Smooth muscle cell (in vitro differentiated cells): Measurements from ENCODE around the gene CUL2. TPM values are rescaled to one million over a fixed set of nuclear protein-coding genes. Genes with fewer than 3 reads are reported as not detected.

ENCODE experiments used
- DNase-seq: peaks from one replicate; lab custom pipeline; 2025; ENCODE audit not compliant: unreplicated experiment; lab: John Stamatoyannopoulos, UW
- H2AFZ ChIP-seq: fragments of 200-600 bp; sonication (generic); 2 replicates; pipeline ENCODE4 v1.6.0; 2016; ENCODE audit warnings: antibody characterized with exemption, low read depth, mild to moderate bottlenecking
- H3F3A ChIP-seq: fragments of 200-600 bp; sonication (generic); 2 replicates; pipeline ENCODE4 v1.6.0; 2017; ENCODE audit warnings: antibody characterized with exemption, low read depth
- H3K27ac ChIP-seq: fragments of 200-600 bp; sonication (generic); 2 replicates; pipeline ENCODE4 v1.5.1; 2016; ENCODE audit warnings: low read depth, mild to moderate bottlenecking
- H3K27me3 ChIP-seq: fragments of 200-600 bp; sonication (generic); 2 replicates; pipeline ENCODE4 v1.6.1; 2016; ENCODE audit warnings: low read depth, mild to moderate bottlenecking
- H3K36me3 ChIP-seq: fragments of 200-600 bp; sonication (generic); 2 replicates; pipeline ENCODE4 v1.5.1; 2016; ENCODE audit warnings: low read depth
- H3K4me1 ChIP-seq: fragments of 200-600 bp; sonication (generic); 2 replicates; pipeline ENCODE4 v1.5.1; 2016; ENCODE audit warnings: low read depth
- H3K4me2 ChIP-seq: fragments of 200-600 bp; sonication (generic); 2 replicates; pipeline ENCODE4 v1.6.0; 2016; ENCODE audit warnings: mild to moderate bottlenecking
- H3K4me3 ChIP-seq: fragments of 200-600 bp; sonication (generic); 2 replicates; pipeline ENCODE4 v1.5.1; 2016; ENCODE audit warnings: mild to moderate bottlenecking
- H3K79me2 ChIP-seq: fragments of 200-600 bp; sonication (generic); 2 replicates; pipeline ENCODE4 v1.6.0; 2016; ENCODE audit warnings: low read depth, mild to moderate bottlenecking
- H3K9ac ChIP-seq: fragments of 200-600 bp; sonication (generic); 2 replicates; pipeline ENCODE4 v1.6.0; 2016; ENCODE audit warnings: low read depth
- H3K9me3 ChIP-seq: fragments of 200-600 bp; sonication (generic); replicated peaks from 2 replicates; pipeline ENCODE4 v1.5.1; 2016; ENCODE audit warnings: low read depth
- H4K20me1 ChIP-seq: fragments of 200-600 bp; sonication (generic); 2 replicates; pipeline ENCODE4 v1.6.0; 2016; ENCODE audit warnings: low read depth
- WGBS: methylation state at CpG from one replicate; pipeline ENCODE4 v1.1.7; 2016; ENCODE audit warnings: low lambda C conversion rate; 5-methylcytosine and 5-hydroxymethylcytosine counted together
- polyA plus RNA-seq: library from polyadenylated mRNA; unstranded; fragments of >200 nt; fragmentation: Nextera tagmentation; extraction: Ambion mirVana; gene quantifications from 2 replicates; pipeline ENCODE4 v1.2.1, GENCODE V29; 2016
- total RNA-seq: library from RNA; depleted of rRNA; stranded (reverse); fragments of >200 nt; gene quantifications from 2 replicates; pipeline ENCODE4 v1.2.3, GENCODE V29; 2014
- TF ChIP-seq, protein P1 (sequence below): fragments of 200-600 bp; sonication (generic); IDR thresholded peaks from 2 replicates; pipeline ENCODE4 v1.5.1; 2017; ENCODE audit warnings: borderline replicate concordance, mild to moderate bottlenecking, antibody characterized with exemption; ENCODE audit not compliant: insufficient read depth, poor library complexity, severe bottlenecking

Gene CUL2
- total and polyA plus RNA-seq, 2 experiments from 2014 or later, result 38.7 to 39.6 TPM

DNA sequence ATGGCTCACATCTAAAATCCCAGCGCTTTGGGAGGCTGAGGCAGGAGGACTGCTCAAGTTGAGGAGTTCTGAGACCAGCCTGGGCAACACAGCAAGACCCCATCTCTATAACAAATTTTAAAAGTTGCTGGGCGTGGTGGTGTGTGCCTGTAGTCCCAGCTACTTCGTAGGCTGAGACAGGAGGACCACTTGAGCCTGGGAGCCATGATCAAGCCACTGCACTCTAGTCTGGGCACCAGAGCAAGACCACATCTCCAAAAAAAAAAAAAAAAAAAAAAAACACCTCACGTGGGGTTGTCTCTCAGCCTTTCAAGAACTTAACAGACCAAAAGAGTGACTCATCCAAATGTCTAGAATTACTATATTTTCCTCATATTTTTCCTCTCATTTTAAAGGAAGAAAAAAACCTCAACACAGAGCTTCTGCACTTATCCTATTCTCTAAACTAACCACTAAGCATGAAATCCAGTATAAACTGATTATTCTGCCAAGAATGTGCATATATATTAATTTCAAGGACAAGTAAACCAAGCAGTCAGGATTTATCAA lies 46.3 kb downstream of the CUL2 start:
- Histone ChIP-seq H3K4me3 (no peak overlapping the region), H3K36me3 (no peaks in the 10 kb centered on the region), H3K4me1 (peaks cover 11% of the 10 kb centered on the region), H3K9me3 (no peaks in the 10 kb centered on the region), H3K27me3 (no peaks in the 10 kb centered on the region), H3K4me2 (peak overlapping the region; percentile 12), H3K9ac (no peak overlapping the region), H3F3A (peaks cover 15% of the 10 kb centered on the region), H3K27ac (peak overlapping the region; percentile 84), H4K20me1 (no peaks in the 10 kb centered on the region), H2AFZ (no peak overlapping the region), H3K79me2 (no peaks in the 10 kb centered on the region)
- TF ChIP-seq, protein P1, sequence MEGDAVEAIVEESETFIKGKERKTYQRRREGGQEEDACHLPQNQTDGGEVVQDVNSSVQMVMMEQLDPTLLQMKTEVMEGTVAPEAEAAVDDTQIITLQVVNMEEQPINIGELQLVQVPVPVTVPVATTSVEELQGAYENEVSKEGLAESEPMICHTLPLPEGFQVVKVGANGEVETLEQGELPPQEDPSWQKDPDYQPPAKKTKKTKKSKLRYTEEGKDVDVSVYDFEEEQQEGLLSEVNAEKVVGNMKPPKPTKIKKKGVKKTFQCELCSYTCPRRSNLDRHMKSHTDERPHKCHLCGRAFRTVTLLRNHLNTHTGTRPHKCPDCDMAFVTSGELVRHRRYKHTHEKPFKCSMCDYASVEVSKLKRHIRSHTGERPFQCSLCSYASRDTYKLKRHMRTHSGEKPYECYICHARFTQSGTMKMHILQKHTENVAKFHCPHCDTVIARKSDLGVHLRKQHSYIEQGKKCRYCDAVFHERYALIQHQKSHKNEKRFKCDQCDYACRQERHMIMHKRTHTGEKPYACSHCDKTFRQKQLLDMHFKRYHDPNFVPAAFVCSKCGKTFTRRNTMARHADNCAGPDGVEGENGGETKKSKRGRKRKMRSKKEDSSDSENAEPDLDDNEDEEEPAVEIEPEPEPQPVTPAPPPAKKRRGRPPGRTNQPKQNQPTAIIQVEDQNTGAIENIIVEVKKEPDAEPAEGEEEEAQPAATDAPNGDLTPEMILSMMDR, result no peak
- 85% methylated on average over 4 of the region's 4 CpGs for WGBS
- DNase-seq, result no peak

DNA sequence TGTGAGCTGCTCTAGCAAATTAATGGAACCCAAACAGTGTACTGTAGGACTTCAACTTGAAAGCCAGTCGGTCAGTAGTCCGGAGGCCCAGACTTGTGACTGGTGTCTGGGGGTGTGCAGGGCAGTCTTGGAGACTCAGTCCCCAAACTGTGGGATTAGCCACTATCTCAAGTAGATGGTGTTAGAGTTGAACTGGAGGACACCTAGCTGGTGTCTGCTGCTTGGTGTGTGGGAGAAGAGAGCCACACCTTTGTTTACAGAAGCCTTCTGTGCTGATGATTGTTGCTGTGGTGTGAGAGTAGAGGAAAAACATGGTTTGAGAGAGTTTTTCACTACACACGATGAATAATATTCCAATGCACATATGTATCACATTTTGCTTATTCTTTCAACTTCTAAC lies 47.4 kb downstream of the CUL2 start:
- no peak for DNase-seq
- peak overlapping the region; percentile 84 for H3K27ac ChIP-seq

DNA sequence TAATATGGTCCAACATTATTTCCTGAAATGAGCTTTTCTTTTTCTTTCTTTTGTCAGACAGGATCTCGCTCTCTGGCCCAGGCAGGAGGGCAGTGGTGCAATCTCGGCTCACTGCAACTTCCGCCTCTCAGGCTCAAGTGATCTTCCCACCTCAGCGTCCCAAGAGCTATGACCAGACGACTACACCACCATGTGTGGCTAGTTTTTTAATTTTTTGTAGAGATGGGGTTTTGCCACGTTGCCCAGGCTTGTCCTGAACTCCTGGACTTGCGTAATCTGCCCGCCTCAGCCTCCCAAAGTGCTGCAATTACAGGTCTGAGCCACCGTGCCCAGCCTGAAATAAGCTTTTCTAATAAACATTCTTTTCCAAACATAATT lies 48.6 kb downstream of the CUL2 start:
- H3K4me1 ChIP-seq, result peaks cover 11% of the 10 kb centered on the region
- 39% methylated on average over 9 of the region's 9 CpGs for WGBS
- H3K27ac ChIP-seq, result peak overlapping the region; percentile 84
- TF ChIP-seq, protein P1, result no peak
- H4K20me1 ChIP-seq, result no peaks in the 10 kb centered on the region
- DNase-seq, result no peak
- peak overlapping the region; percentile 26 for H3K4me2 ChIP-seq
- peak overlapping the region; percentile 25 for H3K9ac ChIP-seq
- H3K27me3 ChIP-seq, result no peaks in the 10 kb centered on the region
- H3K36me3 ChIP-seq, result no peaks in the 10 kb centered on the region
- H3K9me3 ChIP-seq, result no peaks in the 10 kb centered on the region
- peaks cover 15% of the 10 kb centered on the region for H3F3A ChIP-seq
- H3K79me2 ChIP-seq, result no peaks in the 10 kb centered on the region
- no peak overlapping the region for H2AFZ ChIP-seq
- H3K4me3 ChIP-seq, result no peak overlapping the region

More for the DNA sequence above, 47.4 kb downstream of the CUL2 start:
- no peaks in the 10 kb centered on the region for H3K9me3 ChIP-seq
- H3K27me3 ChIP-seq, result no peaks in the 10 kb centered on the region
- no peak overlapping the region for H2AFZ ChIP-seq
- H3K4me2 ChIP-seq, result no peak overlapping the region
- H3K4me1 ChIP-seq, result peaks cover 11% of the 10 kb centered on the region
- no peaks in the 10 kb centered on the region for H3K36me3 ChIP-seq
- TF ChIP-seq, protein P1, result no peak
- peaks cover 15% of the 10 kb centered on the region for H3F3A ChIP-seq
- H3K79me2 ChIP-seq, result no peaks in the 10 kb centered on the region
- WGBS, result 85% methylated on average over 3 of the region's 3 CpGs
- H4K20me1 ChIP-seq, result no peaks in the 10 kb centered on the region
- no peak overlapping the region for H3K9ac ChIP-seq
- H3K4me3 ChIP-seq, result no peak overlapping the region

DNA sequence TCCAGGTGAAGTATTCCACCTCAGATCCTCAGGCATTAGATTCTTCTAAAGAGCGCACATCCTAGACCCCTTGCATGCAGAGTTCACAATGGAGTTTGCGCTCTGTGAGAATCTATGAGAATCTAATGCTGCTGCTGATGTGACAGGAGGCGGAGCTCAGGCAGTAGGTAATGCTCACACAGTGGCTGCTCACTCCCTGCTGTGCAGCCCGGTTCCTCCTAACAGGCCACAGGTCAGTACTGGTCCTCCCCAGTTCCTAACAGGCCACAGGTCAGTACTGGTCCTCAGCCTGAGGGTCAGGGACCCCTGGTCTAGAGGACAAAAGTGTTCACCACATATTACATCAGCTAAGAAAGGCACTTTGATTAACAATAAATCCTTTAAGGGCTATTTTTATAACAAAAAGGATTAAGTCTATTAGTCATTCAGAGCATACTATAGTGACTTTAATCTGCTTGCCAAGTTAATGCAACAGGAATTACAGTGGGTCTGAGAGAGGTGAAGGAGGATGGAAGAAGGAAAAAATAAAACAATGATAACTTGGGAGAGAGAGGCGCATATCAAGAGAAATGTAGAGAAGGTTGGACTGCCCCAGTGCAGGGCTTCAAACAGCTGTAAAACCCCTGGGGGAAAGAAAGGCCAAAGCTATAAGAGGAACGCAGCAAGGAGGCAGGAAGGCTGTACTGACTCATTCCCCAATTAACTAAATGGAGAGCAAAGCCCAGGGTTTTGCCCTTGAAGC lies 49.2 kb downstream of the CUL2 start:
- no peaks in the 10 kb centered on the region for H3K36me3 ChIP-seq
- TF ChIP-seq, protein P1, result no peak
- no peaks in the 10 kb centered on the region for H3K27me3 ChIP-seq
- peaks cover 15% of the 10 kb centered on the region for H3F3A ChIP-seq
- H2AFZ ChIP-seq, result no peak overlapping the region
- H3K4me2 ChIP-seq, result peak overlapping the region; percentile 17
- peak overlapping the region; percentile 84 for H3K27ac ChIP-seq
- H3K79me2 ChIP-seq, result no peaks in the 10 kb centered on the region
- H3K9ac ChIP-seq, result peak overlapping the region; percentile 25
- peaks cover 11% of the 10 kb centered on the region for H3K4me1 ChIP-seq
- WGBS, result 76% methylated on average over 6 of the region's 6 CpGs
- DNase-seq, result no peak
- no peaks in the 10 kb centered on the region for H4K20me1 ChIP-seq
- H3K9me3 ChIP-seq, result no peaks in the 10 kb centered on the region
- no peak overlapping the region for H3K4me3 ChIP-seq
